ENCODE data around the gene LCP2. TPM values are rescaled to one million over a fixed set of nuclear protein-coding genes. Genes with fewer than 3 reads are reported as not detected.

LCP2 gene
- total and polyA plus RNA-seq, 8 donors = 1.9 to 22.0 (median 2.9) TPM

DNA sequence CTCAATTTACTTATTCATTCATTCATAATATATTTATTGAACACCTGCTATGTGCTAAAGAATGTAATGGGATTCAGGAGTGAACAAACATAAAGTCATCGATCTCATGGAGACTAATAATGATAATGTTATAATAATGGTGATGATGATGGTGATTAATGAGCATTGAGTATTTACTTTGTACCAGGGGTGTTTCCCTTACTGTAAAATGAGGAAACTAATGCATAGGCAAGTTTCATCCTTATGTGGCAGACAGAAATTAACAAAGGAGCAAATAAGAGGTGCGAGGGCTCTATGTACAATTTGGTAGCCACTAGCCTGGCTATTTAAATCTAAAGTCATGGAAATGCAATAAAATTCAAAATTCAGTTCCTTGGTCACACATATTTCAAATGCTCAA is 11.1 kb upstream of the LCP2 start:
- FAIRE-seq = no peak
- TF ChIP-seq, protein P1, sequence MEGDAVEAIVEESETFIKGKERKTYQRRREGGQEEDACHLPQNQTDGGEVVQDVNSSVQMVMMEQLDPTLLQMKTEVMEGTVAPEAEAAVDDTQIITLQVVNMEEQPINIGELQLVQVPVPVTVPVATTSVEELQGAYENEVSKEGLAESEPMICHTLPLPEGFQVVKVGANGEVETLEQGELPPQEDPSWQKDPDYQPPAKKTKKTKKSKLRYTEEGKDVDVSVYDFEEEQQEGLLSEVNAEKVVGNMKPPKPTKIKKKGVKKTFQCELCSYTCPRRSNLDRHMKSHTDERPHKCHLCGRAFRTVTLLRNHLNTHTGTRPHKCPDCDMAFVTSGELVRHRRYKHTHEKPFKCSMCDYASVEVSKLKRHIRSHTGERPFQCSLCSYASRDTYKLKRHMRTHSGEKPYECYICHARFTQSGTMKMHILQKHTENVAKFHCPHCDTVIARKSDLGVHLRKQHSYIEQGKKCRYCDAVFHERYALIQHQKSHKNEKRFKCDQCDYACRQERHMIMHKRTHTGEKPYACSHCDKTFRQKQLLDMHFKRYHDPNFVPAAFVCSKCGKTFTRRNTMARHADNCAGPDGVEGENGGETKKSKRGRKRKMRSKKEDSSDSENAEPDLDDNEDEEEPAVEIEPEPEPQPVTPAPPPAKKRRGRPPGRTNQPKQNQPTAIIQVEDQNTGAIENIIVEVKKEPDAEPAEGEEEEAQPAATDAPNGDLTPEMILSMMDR (IDR thresholded peaks at IDR 0.05) = no peak
- no peaks in the 10 kb centered on the region for H3K9me3 ChIP-seq
- no peaks in the 10 kb centered on the region for H3K27me3 ChIP-seq
- no peak for ATAC-seq
- WGBS, 2 donors = 40 to 45% methylated on average over 2 of the region's 2 CpGs
- intact Hi-C loops (cut with DNase I) = no loop called here
- DNase-seq = no peak
- no peak overlapping the region for H3K27ac ChIP-seq
- H3K4me3 ChIP-seq = no peak overlapping the region
- no peaks in the 10 kb centered on the region for H3K4me1 ChIP-seq
- H3K36me3 ChIP-seq = no peaks in the 10 kb centered on the region

DNA sequence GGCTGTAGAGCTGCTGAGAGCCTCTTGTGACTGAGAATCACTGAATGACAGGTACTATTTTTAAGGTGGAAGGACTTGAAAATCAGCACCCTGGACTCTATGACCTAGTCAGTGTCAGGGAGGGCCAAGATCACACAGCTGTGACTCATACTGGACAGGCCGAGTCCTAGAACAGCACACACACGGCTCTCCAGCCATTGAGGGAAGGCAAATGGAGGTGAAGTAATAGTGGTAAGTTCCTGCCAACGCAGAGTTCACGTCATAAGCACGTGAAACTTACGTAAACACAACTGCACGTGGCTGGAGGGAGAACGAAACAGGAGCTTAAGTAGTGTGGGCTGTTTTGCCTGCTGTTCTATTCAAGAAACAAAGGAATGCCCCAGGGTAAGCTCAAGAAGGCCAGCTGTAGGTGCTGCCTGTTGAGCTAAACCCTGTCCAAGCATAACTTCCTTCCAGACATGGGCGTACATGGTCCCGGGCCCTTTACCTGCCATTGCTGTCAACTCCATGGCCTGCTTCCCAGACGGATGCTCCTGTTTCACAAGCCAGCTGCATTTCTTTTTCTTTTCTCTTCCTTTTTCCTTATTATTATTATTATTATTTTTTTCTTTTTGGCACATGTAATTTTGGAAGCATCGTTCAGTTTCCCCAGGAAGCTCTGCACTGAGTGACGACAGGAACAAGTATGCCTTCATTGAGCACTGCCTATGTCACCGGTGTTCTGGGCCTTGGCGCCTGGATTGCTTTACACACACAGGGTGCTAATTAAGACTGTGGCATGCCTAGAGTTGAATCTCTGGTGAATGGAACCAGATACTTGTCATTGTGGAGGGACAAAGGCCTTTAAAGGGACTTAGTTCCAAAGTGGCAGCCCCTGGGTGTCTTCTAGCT is 10.2 kb upstream of the LCP2 start:
- 60 to 63% methylated on average over 15 of the region's 15 CpGs for WGBS, 2 donors
- peak overlapping the region in 2 of 4 donors; percentile 44 to 46 for H3K27ac ChIP-seq
- TF ChIP-seq, protein P1 (IDR thresholded peaks at IDR 0.05) = no peak

DNA sequence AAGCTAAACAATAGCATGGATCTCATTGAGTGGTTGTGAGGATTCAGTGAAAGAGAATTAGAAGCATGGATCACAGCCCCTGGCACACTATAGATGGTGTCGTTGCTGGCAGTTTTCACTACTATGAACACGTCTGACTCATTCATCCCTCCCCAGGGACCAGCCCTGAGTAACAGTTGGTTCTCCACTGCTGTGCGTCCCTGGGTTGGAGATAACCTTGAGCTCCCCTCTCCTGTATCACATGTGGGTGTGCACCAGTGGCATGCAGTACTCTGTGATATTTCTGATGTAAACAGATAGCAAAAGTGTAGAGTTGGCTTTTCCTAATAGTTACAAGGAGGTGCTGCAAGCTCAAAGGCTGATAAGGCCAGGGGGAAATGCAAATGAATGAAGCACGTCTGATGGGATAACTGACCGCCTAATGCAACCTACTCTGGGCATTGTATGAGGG is 8.8 kb upstream of the LCP2 start:
- TF ChIP-seq, protein P1 (IDR thresholded peaks at IDR 0.05) = no peak
- 36 to 46% methylated on average over 5 of the region's 5 CpGs for WGBS, 2 donors
- H3K27me3 ChIP-seq = no peaks in the 10 kb centered on the region
- intact Hi-C loops (cut with DNase I) = no loop called here
- no peaks in the 10 kb centered on the region for H3K36me3 ChIP-seq
- no peaks in the 10 kb centered on the region for H3K9me3 ChIP-seq
- no peak for FAIRE-seq
- H3K27ac ChIP-seq = no peak overlapping the region
- DNase-seq = no peak
- H3K4me3 ChIP-seq = no peak overlapping the region
- H3K4me1 ChIP-seq = no peaks in the 10 kb centered on the region
- peak in 2 of 4 donors; percentile 39 to 45 for ATAC-seq

More for the DNA sequence above, 10.2 kb upstream of the LCP2 start:
- ATAC-seq (peak in 3 of 4 donors; percentile 81 to 86 (median 82)), DNase-seq (peak in 3 of 6 donors; percentile 18 to 67 (median 24)), FAIRE-seq (no peak)
- intact Hi-C loops (cut with DNase I) = no loop called here
- Histone ChIP-seq H3K27me3 (no peaks in the 10 kb centered on the region), H3K9me3 (no peaks in the 10 kb centered on the region), H3K36me3 (no peaks in the 10 kb centered on the region), H3K4me3 (no peak overlapping the region), H3K4me1 (no peaks in the 10 kb centered on the region)

DNA sequence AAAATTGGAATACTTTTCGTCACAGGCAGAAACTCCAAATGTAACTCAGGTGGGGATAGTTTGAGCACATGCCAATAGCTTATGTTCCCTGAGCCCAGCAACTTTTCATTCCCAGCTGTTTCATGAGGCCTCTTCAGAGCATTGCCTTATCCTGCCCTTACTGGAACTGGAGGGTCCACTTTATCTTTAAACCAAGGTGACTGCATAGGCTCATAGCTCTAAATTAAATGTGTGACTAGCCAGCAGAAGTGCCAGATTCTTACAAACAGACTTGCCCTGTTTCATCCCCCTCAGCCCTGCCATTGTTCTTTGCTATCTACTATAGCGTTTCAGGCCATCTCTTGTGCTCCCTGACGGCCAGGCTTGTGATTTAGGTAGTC is 8.1 kb upstream of the LCP2 start:
- no peaks in the 10 kb centered on the region for H3K27me3 ChIP-seq

More for the DNA sequence above, 8.1 kb upstream of the LCP2 start:
- H3K4me3 ChIP-seq = no peak overlapping the region
- FAIRE-seq = no peak
- ATAC-seq = no peak
- no peaks in the 10 kb centered on the region for H3K9me3 ChIP-seq
- no peaks in the 10 kb centered on the region for H3K4me1 ChIP-seq
- intact Hi-C loops (cut with DNase I) = no loop called here
- no peak overlapping the region for H3K27ac ChIP-seq
- WGBS, 2 donors = 56 to 60% methylated on average over 3 of the region's 3 CpGs
- TF ChIP-seq, protein P1 (IDR thresholded peaks at IDR 0.05) = no peak
- no peaks in the 10 kb centered on the region for H3K36me3 ChIP-seq
- DNase-seq = no peak
